ENCODE data around the gene E2F2. TPM values are rescaled to one million over a fixed set of nuclear protein-coding genes. Genes with fewer than 3 reads are reported as not detected.

The E2F2 gene
- total and polyA plus RNA-seq, 2 of the 13 experiments (the other 11 are each of a cell fraction or from before 2014, with no cell fraction given) = 0.65 to 6.6 TPM

- TF ChIP-seq MLXIP (CRISPR knock-in tag; IDR thresholded peaks at IDR 0.05; ENCODE audit: borderline replicate concordance) (no peak), ZNF839 (CRISPR knock-in tag; IDR thresholded peaks at IDR 0.05; ENCODE audit: borderline replicate concordance) (no peak), HDAC6 (IDR thresholded peaks at IDR 0.05; ENCODE audit: low read depth, low read length) (no peak), KDM4B (CRISPR knock-in tag; IDR thresholded peaks at IDR 0.05) (no peak), ZNF567 (CRISPR knock-in tag; IDR thresholded peaks at IDR 0.05; ENCODE audit: borderline replicate concordance) (no peak), EZH2 (conservative IDR thresholded peaks at IDR 0.05; ENCODE audit: low read depth, low read length) (no peak), HDAC1 (CRISPR knock-in tag; IDR thresholded peaks at IDR 0.05) (0 out of 2 replicates have a peak, but pooled peaks have one; percentile 21), ZNF292 (CRISPR knock-in tag; IDR thresholded peaks at IDR 0.05; ENCODE audit: borderline replicate concordance, low read depth) (no peak), ZNF841 (CRISPR knock-in tag; IDR thresholded peaks at IDR 0.05; ENCODE audit: borderline replicate concordance) (no peak), ZFYVE20 (CRISPR knock-in tag; IDR thresholded peaks at IDR 0.05; ENCODE audit: borderline replicate concordance, low read depth) (no peak), SMYD3 (CRISPR knock-in tag; IDR thresholded peaks at IDR 0.05) (no peak), DPF2 (CRISPR knock-in tag; IDR thresholded peaks at IDR 0.05; ENCODE audit: borderline replicate concordance, low read depth) (no peak), POGZ (CRISPR knock-in tag; IDR thresholded peaks at IDR 0.05) (no peak)
- TF ChIP-seq, protein P1, sequence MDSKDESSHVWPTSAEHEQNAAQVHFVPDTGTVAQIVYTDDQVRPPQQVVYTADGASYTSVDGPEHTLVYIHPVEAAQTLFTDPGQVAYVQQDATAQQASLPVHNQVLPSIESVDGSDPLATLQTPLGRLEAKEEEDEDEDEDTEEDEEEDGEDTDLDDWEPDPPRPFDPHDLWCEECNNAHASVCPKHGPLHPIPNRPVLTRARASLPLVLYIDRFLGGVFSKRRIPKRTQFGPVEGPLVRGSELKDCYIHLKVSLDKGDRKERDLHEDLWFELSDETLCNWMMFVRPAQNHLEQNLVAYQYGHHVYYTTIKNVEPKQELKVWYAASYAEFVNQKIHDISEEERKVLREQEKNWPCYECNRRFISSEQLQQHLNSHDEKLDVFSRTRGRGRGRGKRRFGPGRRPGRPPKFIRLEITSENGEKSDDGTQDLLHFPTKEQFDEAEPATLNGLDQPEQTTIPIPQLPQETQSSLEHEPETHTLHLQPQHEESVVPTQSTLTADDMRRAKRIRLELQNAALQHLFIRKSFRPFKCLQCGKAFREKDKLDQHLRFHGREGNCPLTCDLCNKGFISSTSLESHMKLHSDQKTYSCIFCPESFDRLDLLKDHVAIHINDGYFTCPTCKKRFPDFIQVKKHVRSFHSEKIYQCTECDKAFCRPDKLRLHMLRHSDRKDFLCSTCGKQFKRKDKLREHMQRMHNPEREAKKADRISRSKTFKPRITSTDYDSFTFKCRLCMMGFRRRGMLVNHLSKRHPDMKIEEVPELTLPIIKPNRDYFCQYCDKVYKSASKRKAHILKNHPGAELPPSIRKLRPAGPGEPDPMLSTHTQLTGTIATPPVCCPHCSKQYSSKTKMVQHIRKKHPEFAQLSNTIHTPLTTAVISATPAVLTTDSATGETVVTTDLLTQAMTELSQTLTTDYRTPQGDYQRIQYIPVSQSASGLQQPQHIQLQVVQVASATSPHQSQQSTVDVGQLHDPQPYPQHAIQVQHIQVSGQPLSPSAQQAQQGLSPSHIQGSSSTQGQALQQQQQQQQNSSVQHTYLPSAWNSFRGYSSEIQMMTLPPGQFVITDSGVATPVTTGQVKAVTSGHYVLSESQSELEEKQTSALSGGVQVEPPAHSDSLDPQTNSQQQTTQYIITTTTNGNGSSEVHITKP (CRISPR knock-in tag; IDR thresholded peaks at IDR 0.05; ENCODE audit: low read depth) = no peak
- TF ChIP-seq, protein P2, sequence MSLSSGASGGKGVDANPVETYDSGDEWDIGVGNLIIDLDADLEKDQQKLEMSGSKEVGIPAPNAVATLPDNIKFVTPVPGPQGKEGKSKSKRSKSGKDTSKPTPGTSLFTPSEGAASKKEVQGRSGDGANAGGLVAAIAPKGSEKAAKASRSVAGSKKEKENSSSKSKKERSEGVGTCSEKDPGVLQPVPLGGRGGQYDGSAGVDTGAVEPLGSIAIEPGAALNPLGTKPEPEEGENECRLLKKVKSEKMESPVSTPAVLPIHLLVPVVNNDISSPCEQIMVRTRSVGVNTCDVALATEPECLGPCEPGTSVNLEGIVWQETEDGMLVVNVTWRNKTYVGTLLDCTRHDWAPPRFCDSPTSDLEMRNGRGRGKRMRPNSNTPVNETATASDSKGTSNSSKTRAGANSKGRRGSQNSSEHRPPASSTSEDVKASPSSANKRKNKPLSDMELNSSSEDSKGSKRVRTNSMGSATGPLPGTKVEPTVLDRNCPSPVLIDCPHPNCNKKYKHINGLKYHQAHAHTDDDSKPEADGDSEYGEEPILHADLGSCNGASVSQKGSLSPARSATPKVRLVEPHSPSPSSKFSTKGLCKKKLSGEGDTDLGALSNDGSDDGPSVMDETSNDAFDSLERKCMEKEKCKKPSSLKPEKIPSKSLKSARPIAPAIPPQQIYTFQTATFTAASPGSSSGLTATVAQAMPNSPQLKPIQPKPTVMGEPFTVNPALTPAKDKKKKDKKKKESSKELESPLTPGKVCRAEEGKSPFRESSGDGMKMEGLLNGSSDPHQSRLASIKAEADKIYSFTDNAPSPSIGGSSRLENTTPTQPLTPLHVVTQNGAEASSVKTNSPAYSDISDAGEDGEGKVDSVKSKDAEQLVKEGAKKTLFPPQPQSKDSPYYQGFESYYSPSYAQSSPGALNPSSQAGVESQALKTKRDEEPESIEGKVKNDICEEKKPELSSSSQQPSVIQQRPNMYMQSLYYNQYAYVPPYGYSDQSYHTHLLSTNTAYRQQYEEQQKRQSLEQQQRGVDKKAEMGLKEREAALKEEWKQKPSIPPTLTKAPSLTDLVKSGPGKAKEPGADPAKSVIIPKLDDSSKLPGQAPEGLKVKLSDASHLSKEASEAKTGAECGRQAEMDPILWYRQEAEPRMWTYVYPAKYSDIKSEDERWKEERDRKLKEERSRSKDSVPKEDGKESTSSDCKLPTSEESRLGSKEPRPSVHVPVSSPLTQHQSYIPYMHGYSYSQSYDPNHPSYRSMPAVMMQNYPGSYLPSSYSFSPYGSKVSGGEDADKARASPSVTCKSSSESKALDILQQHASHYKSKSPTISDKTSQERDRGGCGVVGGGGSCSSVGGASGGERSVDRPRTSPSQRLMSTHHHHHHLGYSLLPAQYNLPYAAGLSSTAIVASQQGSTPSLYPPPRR (CRISPR knock-in tag; IDR thresholded peaks at IDR 0.05; ENCODE audit: borderline replicate concordance) = no peak
- TF ChIP-seq, protein P3, sequence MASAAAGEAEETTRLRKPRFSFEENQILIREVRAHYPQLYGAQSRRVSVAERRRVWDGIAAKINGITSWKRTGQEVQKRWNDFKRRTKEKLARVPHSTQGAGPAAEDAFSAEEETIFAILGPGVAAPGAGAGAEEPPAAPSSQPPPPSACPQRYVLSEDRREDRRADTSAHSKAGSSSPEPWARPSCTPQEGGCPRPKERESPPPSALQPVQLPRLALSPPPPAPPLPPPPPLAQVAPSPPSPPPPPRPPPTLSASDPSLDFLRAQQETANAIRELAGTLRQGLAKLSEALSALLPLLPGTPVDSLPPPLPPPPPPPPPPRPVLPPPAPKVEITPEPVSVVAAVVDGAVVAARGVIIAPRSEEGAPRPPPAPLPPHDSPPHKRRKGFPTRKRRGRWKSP (CRISPR knock-in tag; IDR thresholded peaks at IDR 0.05) = no peak
Observed at GRCh38 chr1:23472351-23473036, 58.5 kb downstream of the E2F2 start (continued).

Measured in HepG2 (cell line).